ENCODE measurements around the gene MEGF6. TPM values are rescaled to one million over a fixed set of nuclear protein-coding genes. Genes with fewer than 3 reads are reported as not detected.

The MEGF6 gene
- total RNA-seq, 1 donor from 2014 or later = 9.5 TPM

DNA sequence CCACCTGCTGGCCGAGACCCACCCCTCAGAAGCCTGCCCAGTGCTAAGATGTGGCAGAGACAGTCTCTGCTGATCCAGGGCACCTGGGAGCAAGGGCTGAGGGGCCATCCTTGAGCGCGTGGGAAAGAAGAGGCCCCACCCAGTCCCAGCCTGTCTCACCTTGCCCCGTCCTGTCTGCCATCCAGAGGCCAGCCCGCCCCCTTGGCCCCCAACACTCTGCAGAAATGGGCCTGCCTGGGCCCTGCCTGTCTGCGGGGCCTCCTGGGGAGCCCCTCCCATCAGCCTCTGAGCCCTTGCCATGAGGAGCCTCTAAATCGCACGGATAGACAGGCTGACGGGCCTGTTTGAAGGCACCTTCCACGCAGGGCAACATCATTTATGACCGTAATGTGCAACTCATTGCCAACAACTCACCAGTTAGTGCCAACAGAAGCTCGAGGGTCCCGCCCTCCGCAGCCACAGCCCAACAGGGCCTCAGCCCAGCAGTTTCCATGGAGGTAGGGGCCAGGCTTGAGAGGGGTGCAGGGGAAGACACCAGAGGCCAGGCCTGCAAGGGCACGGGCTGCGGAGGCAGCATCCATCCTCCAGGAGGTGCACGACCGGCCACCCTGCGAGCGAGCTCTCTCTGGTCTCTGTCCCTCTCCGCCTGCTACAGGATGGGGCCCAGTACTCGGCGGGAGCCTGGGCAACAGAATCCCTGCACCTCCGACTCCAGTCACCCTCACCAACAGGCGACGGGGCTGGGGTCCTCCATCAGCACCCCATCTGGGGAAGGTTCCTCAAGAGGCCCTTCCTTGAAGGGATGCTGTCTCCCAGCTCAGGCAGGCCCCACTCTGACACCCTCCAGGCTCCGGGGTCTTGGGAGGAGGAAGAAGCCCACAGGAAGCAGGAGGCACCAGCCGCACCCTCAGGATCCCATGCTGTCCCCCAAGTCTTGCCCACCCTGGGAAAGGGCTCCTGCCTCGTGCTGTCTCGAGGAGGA is 78.0 kb downstream of the MEGF6 start:
- Histone ChIP-seq H3K27me3 (ENCODE audit: low read depth) (peaks cover 13% of the 10 kb centered on the region), H3K9me3 (replicated peaks) (no peaks in the 10 kb centered on the region), H3K4me3 (no peak overlapping the region), H3K4me1 (peaks cover 35% of the 10 kb centered on the region), H3K36me3 (no peaks in the 10 kb centered on the region), H3K27ac (replicated peaks) (no peak overlapping the region)
- TF ChIP-seq, protein P1, sequence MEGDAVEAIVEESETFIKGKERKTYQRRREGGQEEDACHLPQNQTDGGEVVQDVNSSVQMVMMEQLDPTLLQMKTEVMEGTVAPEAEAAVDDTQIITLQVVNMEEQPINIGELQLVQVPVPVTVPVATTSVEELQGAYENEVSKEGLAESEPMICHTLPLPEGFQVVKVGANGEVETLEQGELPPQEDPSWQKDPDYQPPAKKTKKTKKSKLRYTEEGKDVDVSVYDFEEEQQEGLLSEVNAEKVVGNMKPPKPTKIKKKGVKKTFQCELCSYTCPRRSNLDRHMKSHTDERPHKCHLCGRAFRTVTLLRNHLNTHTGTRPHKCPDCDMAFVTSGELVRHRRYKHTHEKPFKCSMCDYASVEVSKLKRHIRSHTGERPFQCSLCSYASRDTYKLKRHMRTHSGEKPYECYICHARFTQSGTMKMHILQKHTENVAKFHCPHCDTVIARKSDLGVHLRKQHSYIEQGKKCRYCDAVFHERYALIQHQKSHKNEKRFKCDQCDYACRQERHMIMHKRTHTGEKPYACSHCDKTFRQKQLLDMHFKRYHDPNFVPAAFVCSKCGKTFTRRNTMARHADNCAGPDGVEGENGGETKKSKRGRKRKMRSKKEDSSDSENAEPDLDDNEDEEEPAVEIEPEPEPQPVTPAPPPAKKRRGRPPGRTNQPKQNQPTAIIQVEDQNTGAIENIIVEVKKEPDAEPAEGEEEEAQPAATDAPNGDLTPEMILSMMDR (IDR thresholded peaks at IDR 0.05; ENCODE audit: borderline replicate concordance) = no peak
- intact Hi-C loops (cut with micrococcal nuclease) = no loop called here
- no peak for DNase-seq

DNA sequence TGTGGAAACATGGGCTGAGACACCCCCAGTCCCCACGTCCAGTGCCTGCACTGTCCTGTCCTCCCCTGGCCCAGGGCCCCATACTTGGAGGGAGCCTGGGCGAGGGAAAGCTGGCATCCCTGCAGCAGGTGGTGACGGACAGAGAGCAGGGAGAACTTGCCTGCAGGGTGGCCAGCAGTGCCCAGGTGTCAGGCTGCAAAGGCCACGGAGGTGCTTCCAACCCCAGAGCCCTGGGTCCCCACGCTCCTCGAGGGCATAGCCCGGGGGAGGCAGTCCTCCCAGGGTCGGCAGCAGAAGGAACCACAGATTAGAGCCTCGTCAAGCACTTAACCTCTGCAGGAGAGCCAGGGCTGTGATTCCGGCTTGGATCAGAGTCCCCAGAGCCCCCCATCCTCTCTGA is 79.4 kb downstream of the MEGF6 start:
- H3K27me3 ChIP-seq (ENCODE audit: low read depth) = peaks cover 13% of the 10 kb centered on the region
- peak overlapping the region; percentile 89 for H3K27ac ChIP-seq (replicated peaks)
- H3K9me3 ChIP-seq (replicated peaks) = no peaks in the 10 kb centered on the region
- peak; percentile 46 for DNase-seq
- TF ChIP-seq, protein P1 (IDR thresholded peaks at IDR 0.05; ENCODE audit: borderline replicate concordance) = no peak
- intact Hi-C loops (cut with micrococcal nuclease) = no loop called here
- peak overlapping the region; percentile 80 for H3K4me3 ChIP-seq
- peaks cover 35% of the 10 kb centered on the region for H3K4me1 ChIP-seq
- H3K36me3 ChIP-seq = no peaks in the 10 kb centered on the region

DNA sequence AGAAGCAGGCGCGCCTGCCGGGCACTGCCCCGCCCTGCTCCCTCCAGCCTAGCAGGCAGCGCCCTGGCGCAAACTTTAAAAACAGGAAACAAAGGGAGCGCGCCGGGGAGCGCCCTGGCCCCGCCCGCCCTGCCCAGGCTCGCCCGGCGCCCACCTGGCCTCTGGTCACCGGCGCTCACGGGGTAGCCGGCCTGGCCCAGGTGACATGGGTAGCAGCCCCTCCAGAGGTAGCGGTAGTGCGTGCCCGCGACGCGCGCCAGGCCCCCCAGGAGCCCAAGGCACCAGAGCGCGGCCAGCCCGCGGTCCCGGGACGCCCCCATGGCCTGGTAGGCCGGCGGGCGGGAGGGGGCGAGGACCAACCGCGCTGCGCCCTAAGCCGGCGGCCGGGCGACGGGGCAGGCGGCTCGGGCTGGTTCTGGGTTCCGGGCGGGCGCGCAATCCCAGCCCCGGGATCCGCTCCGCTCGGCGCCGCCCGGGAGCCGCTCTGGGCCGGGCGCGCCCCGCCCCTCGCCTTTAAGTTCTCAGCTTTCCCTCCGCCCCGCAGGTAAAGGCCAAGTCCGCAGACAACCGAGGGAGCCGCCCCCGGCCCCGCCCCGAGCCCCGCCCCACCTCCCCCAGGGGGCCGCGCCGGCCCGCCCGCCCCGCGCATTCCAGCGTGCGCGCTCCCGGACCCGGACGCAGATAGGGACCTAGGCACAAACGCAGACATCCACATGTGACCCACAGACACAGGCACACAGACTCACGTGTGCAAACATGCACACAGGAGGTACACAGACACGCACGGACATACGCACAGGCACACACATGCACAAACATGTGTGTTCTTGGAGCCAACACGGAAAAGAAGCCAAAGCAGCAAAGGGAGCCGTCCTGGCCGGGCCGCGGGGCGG is 80.1 kb downstream of the MEGF6 start:
- peak; percentile 82 for DNase-seq
- H3K27ac ChIP-seq (replicated peaks) = peak overlapping the region; percentile 89
- no peaks in the 10 kb centered on the region for H3K9me3 ChIP-seq (replicated peaks)
- peaks cover 13% of the 10 kb centered on the region for H3K27me3 ChIP-seq (ENCODE audit: low read depth)
- peak overlapping the region; percentile 80 for H3K4me3 ChIP-seq
- TF ChIP-seq, protein P1 (IDR thresholded peaks at IDR 0.05; ENCODE audit: borderline replicate concordance) = no peak
- peaks cover 40% of the 10 kb centered on the region for H3K4me1 ChIP-seq
- no peaks in the 10 kb centered on the region for H3K36me3 ChIP-seq
- intact Hi-C loops (cut with micrococcal nuclease) = no loop called here

DNA sequence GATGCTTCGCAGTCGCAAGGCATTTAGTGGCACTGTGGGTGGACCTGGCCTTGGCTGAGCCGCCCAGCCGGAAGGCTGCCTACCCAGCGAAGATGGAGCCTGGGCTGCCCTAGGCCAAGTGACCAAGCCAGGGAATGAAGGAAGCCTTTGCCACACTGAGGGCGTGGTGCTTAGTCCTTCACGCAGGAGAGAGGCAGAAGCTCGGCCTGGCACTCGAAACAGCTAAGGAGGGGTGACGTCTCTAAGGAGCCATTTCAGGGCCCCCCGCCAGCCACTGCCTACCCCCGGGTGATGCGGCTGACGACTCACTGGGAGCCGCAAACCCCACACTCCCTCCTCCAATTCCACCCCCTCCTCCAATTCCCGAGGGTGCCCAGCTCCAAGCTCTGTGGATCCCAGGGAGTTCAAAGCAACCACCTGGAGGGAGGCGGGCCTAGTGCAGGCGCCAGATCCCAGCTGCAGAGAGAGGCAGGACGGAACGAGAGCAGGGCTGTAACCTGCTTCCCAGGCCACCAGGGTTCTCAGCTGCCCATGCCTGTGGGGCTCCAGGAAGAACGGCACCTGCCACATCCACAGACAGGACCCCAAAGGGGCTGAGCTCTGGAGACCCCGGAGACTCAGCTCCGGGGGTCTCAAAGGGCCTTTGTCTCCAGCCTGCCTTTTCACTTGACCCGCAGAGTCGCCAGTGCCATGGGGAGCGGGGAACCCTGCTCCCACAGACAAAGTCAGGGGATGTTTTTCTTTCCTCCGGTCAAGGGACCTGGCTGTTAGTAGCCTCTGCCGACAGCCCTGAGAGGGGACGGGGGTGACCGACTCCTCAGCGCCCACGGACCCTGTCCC is 81.0 kb downstream of the MEGF6 start:
- Histone ChIP-seq H3K27ac (replicated peaks) (peak overlapping the region; percentile 89), H3K27me3 (ENCODE audit: low read depth) (peaks cover 13% of the 10 kb centered on the region), H3K4me1 (peaks cover 47% of the 10 kb centered on the region), H3K36me3 (no peaks in the 10 kb centered on the region), H3K4me3 (peak overlapping the region; percentile 80), H3K9me3 (replicated peaks) (no peaks in the 10 kb centered on the region)
- no peak for DNase-seq
- TF ChIP-seq, protein P1 (IDR thresholded peaks at IDR 0.05; ENCODE audit: borderline replicate concordance) = no peak
- intact Hi-C loops (cut with micrococcal nuclease) = no loop called here
